Parathyroid adenoma (tissue), 2 donors: ENCODE data around the gene STARD10.

Experiments
- H2AFZ ChIP-seq: fragments of 300-600 bp; sonication (generic); one replicate; pipeline ENCODE4 v1.7.0; 2017; ENCODE audit warnings: antibody characterized with exemption, mild to moderate bottlenecking
- H3K27ac ChIP-seq: fragments of 300-600 bp; sonication (generic); one replicate; pipeline ENCODE4 v1.7.0; 2017
- H3K27me3 ChIP-seq: fragments of 300-600 bp; sonication (generic); one replicate; pipeline ENCODE4 v1.7.0; 2017; ENCODE audit warnings: low read length; ENCODE audit not compliant: control insufficient read depth, insufficient read depth
- H3K36me3 ChIP-seq: fragments of 300-600 bp; sonication (generic); one replicate; pipeline ENCODE4 v1.7.0; 2017; ENCODE audit warnings: low read length; ENCODE audit not compliant: control insufficient read depth, insufficient read depth
- H3K4me1 ChIP-seq: fragments of 300-600 bp; sonication (generic); one replicate; pipeline ENCODE4 v1.7.0; 2017; ENCODE audit warnings: control low read depth
- H3K4me2 ChIP-seq: fragments of 300-600 bp; sonication (generic); one replicate; pipeline ENCODE4 v1.7.0; 2017; ENCODE audit warnings: low read length
- H3K4me3 ChIP-seq: fragments of 300-600 bp; sonication (generic); one replicate; pipeline ENCODE4 v1.7.0; 2017; ENCODE audit warnings: low read depth, low read length
- H3K79me2 ChIP-seq: fragments of 300-600 bp; sonication (generic); one replicate; pipeline ENCODE4 v1.7.0; 2017; ENCODE audit warnings: control low read depth
- H3K9ac ChIP-seq: fragments of 300-600 bp; sonication (generic); one replicate; pipeline ENCODE4 v1.7.0; 2017; ENCODE audit warnings: mild to moderate bottlenecking
- H3K9me3 ChIP-seq: fragments of 300-600 bp; sonication (generic); one replicate; pipeline ENCODE4 v1.7.0; 2017; ENCODE audit warnings: low read length; ENCODE audit not compliant: control insufficient read depth
- CTCF ChIP-seq: fragments of 300-600 bp; sonication (generic); IDR thresholded peaks from one replicate; pipeline ENCODE4 v1.7.0; 2017; ENCODE audit warnings: antibody characterized with exemption, mild to moderate bottlenecking
- donor health status: primary hyperparathyroidism.

STARD10 gene

DNA sequence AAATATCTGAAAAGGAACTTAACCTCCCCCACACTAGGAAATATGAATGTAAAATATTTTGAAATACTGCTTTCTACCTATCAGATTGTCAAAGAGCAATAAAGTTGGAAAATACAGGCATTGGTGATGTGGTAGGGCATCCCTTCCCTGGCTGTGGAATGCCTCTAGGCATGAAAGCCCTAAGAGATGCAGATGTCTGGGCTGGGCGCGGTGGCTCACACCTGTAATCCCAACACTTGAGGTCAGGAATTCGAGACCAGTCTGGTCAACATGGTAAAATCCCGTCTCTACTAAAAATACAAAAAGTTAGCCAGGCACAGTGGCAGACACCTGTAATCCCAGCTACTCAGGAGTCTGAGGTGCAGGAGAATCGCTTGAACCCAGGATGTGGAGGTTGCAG, 63.6 kb downstream of the STARD10 start:
- H3K27ac ChIP-seq = no peak overlapping the region
- no peaks in the 10 kb centered on the region for H3K79me2 ChIP-seq
- no peak overlapping the region for H3K4me2 ChIP-seq
- H3K9me3 ChIP-seq = no peaks in the 10 kb centered on the region
- H2AFZ ChIP-seq = no peak overlapping the region
- no peak overlapping the region for H3K9ac ChIP-seq
- no peak for TF ChIP-seq CTCF
- no peak overlapping the region for H3K4me3 ChIP-seq
- H3K4me1 ChIP-seq = no peaks in the 10 kb centered on the region
- H3K36me3 ChIP-seq = no peaks in the 10 kb centered on the region
- no peaks in the 10 kb centered on the region for H3K27me3 ChIP-seq

DNA sequence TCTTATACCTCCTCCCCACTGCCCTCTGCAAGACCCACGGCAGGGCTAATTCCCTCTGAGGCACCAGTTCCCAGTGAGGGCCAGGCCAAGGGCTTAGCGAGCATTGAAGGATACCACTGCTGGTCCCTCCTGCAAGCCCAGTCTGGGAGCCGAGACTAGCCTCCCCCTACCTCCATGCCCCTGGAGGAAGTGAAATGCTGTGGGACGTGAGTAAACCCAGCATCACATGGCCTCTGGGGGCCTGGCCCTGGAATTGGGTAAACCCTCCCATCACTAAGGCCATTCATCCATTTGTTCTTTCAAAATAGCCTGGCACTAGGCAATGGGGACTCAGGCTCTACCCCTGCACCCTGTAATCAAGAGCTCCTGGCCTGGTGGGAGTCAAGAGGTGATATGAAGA, 66.3 kb downstream of the STARD10 start:
- no peak overlapping the region for H3K9ac ChIP-seq
- no peak overlapping the region for H3K27ac ChIP-seq
- H3K79me2 ChIP-seq = peaks cover 21% of the 10 kb centered on the region
- H3K4me2 ChIP-seq = no peak overlapping the region
- H3K4me1 ChIP-seq = peaks cover 3% of the 10 kb centered on the region
- H2AFZ ChIP-seq = no peak overlapping the region
- no peak for TF ChIP-seq CTCF
- H3K4me3 ChIP-seq = no peak overlapping the region
- no peaks in the 10 kb centered on the region for H3K9me3 ChIP-seq
- no peaks in the 10 kb centered on the region for H3K27me3 ChIP-seq
- H3K36me3 ChIP-seq = no peaks in the 10 kb centered on the region

DNA sequence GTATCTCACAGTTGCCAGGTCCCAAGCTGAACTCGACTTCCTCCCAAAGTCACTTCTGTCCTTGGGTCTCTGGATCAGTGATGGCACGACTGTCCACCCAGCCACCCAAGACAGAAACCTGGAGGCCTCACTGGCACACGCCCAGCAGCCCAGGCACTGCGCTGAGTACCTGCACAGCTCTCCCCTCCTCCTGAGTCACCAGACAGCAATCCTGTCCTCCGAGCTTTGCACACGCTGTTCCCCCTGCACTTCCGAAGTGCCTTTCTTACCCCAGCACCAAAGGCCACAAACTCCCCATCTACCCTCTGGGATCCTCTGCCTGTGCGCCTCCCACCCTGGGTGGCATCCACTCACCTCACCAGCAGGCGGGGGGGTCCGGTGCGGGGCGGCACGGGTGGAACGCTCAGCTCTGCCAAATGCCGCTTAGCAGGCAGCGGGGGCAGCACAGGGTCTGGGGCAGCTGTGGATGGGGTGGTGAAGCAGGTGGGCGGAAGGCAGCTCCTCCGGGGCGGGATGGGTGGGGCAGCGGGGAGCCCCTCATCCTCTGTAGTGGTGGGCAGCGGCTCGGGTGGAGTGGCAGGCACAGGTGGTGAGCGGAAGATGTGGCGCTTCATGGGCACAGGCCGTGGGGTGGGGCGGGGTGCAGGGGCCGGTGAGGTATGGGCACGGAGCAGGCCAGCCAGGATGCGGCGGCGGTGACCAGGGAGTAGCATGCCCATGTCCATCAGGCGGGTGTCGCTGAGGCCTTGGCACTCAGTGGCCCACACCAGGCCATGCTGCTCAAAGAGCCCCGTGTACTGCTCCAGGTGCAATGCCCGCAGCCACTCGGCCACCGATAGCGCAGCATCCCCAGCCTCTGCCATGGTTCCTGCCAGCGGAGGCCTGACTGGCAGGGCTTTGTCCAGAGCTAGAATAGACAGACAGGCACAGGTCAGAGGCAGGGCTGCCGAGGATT, 67.3 kb downstream of the STARD10 start:
- H3K27ac ChIP-seq = no peak overlapping the region
- H3K27me3 ChIP-seq = no peaks in the 10 kb centered on the region
- no peak overlapping the region for H3K9ac ChIP-seq
- peaks cover 4% of the 10 kb centered on the region for H3K4me1 ChIP-seq
- H3K36me3 ChIP-seq = no peaks in the 10 kb centered on the region
- TF ChIP-seq CTCF = no peak
- peaks cover 25% of the 10 kb centered on the region for H3K79me2 ChIP-seq
- no peak overlapping the region for H2AFZ ChIP-seq
- H3K4me3 ChIP-seq = no peak overlapping the region
- no peaks in the 10 kb centered on the region for H3K9me3 ChIP-seq
- no peak overlapping the region for H3K4me2 ChIP-seq

DNA sequence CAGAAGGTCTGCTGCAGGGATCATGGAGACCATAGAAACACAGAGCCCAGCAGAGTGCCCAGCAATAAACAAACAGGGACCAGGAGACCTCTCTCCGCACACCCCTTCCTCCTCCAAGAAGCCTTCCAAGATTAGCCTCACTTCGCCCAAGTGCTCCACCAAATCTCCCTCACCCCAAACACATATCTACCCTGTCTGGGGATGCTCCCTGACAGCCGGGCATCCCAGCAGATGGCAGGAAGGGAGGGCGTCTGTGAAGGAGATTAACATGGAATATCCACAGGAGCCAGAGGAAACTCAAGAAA, 68.2 kb downstream of the STARD10 start:
- no peak overlapping the region for H3K27ac ChIP-seq

More for the DNA sequence above, 68.2 kb downstream of the STARD10 start:
- Histone ChIP-seq H3K9me3 (no peaks in the 10 kb centered on the region), H3K36me3 (no peaks in the 10 kb centered on the region), H3K4me2 (no peak overlapping the region), H3K4me3 (no peak overlapping the region), H2AFZ (no peak overlapping the region), H3K79me2 (peaks cover 33% of the 10 kb centered on the region), H3K4me1 (peaks cover 4% of the 10 kb centered on the region), H3K9ac (no peak overlapping the region), H3K27me3 (no peaks in the 10 kb centered on the region)
- TF ChIP-seq CTCF = no peak
